GM04504 (cell line): ENCODE measurements around the gene AUP1.
"Not testable (repeated sequence)": the region's sequence is repeated elsewhere in the genome, so short reads cannot be mapped to it uniquely, and the experiment has no call there.

Experiments
- DNase-seq: peaks from one replicate; pipeline ENCODE4 v3.0.0-alpha.2; 2012; ENCODE audit warnings: low read depth

Gene AUP1

DNA sequence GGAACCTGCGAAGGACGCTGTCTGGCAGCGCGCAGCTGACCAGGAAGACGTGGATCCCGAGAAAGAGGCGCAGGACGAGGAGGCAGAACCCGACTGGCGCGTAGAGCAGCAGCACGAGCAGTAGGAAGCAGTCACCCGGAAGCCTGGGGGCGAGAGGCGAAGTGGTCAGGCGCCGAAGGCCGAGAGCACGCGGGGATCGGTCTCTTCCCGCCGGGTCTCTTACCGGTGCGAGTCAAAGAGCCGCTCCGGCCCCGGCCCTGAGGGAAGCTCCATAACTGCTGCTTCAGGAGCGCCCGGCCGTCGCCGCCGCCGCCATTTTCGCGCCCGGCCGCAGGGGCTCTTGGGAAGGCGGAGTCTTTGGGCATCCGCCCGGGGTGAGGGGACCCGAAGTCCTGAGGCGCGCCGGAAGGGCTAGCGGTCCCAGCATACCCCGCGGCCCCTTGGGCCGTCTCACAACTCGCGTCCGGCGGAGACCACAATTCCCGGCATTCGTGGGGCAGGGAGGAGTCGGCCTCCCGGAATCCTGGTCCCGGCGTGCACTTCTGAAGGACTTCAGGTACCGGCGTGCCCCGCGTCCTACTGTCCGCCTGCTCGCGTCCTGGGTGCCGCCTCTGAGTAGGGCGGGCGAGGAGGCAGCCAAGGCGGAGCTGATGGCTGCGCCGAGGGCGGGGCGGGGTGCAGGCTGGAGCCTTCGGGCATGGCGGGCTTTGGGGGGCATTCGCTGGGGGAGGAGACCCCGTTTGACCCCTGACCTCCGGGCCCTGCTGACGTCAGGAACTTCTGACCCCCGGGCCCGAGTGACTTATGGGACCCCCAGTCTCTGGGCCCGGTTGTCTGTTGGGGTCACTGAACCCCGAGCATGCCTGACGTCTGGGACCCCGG is at the start of gene AUP1, which contains the start of gene HTRA2:
AUP1 (minus strand) TSS at position 350 of the 882 bp plus-strand sequence; CDS start at position 273, 77 bp downstream.
HTRA2 (plus strand) TSS at position 577 of the 882 bp plus-strand sequence; CDS start at position 651, 74 bp downstream.
- DNase-seq: peak; percentile 99

DNA sequence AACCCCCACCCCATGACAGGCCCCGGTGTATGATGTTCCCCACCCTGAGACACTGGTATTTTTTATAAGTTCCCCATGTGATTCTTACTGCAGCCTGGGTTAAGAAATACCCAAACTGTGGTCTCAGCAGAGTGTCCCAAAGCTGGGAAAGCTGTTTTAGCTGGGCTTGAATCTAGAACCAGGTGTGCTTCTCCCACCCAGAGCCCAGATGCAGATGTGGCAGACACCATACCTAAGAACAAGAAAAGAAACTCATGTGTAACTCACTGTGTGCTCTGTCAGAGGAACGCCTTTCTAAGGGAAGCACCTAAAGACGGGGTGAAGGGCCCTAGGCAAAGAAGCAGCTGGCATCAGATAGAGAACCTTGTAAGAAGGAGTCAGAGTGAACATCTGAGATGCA is 48.9 kb upstream of the AUP1 start:
- no peak for DNase-seq

DNA sequence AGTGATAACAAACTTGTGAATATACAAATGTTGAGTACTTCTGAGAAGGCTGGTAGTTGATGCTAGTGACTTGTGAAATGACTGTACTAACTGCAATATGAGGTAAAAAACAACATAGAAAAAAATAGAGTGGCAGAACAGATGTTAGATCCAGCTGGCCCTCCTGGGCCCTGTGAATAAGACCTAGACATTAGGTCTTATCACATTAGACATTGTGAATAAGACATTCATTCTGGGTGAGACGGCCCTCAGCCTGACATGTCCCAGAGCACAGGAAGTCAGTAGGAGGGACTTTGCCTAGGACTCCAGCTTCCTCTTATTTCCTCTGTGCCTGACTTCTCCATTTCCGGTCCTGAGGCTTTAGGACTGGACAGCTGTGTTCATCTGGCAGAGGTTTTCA is 47.9 kb upstream of the AUP1 start:
- DNase-seq: no peak

DNA sequence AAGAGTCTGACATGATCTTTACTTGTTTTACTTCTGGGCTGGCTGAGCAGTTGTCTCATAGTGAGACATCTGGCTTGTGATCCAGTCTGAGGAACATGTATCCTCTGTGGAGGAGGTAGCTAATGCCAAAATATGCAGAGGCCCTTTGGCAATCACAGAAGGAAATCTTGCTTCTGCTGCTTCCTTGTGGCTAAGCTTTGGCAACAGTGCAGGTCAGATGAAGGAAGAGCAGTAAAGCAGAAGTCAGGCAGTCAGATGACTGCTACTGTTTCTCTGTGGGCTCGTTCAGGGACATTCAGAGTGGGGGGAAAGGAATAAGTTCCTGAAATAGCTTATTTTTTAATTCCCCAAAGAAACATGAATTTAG is 47.3 kb upstream of the AUP1 start:
- DNase-seq: peak; percentile 90

GRCh38 chr2:74576211-74576862 is 46.8 kb upstream of the AUP1 start:
- DNase-seq: peak; percentile 80

GRCh38 chr2:74575320-74575719 is 45.8 kb upstream of the AUP1 start:
- no peak for DNase-seq

- no peak for DNase-seq
These were observed 44.4 kb upstream of the AUP1 start for GRCh38 chr2:74573747-74574562.

DNA sequence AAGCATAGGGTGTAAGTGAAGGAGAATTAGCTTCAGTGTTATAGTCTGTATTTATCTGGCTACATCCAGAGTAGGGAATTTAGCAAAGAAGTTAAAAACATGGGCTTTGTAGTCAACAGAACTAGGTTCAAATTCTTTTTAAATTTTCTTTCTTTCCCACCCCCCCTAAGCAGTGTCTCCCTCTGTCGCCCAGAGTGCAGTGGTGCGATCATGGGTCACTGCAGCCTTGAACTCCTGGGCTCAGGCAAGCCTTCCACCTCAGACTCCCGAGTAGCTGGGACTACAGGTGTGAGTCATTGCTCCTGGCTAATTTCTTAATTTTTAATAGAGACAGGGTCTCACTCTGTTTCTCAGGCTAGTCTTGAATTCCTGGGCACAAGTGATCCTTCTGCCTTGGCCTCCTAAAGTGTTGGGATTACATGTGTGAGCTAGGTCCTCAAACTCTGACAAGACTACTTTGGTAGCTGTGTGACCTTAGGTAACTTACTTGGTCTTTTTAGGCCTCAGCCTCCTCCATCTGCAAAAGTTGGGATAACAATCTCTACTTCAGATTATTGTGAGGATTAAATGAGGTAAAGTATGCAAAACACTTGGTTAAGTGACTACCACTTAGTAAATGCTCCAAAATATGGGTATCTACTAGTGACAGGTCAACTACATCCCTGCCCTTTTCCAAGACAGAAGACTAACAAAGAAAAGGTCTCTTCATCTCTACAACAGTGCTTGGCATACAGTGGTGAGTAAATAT is 42.8 kb upstream of the AUP1 start:
- DNase-seq: no peak

GRCh38 chr2:74571058-74571457 is 41.6 kb upstream of the AUP1 start:
- DNase-seq: no peak

DNA sequence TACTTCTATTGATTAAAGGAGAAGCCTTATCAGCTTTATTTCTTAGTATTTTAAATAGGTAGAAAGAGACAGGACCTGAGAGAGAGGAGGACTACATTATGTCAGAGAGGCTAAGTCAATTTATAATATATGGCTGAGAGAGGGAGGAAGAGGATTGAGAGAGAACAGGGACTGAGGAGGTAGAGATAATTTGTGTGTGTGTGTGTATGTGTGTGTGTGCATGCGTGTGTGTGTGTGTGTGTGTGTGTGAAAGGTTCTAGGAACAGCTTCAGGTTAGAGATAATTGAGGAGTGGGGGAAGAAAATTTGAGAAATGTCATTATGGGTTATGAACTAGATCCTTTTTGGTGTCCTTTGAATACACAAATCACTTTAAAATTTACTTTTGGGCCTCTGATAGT is 40.2 kb upstream of the AUP1 start:
- no peak for DNase-seq

- peak; percentile 70 for DNase-seq
These were observed 38.4 kb upstream of the AUP1 start for GRCh38 chr2:74567881-74568280.

- DNase-seq: peak; percentile 94
These were observed 37.2 kb upstream of the AUP1 start for GRCh38 chr2:74566754-74567085.

DNA sequence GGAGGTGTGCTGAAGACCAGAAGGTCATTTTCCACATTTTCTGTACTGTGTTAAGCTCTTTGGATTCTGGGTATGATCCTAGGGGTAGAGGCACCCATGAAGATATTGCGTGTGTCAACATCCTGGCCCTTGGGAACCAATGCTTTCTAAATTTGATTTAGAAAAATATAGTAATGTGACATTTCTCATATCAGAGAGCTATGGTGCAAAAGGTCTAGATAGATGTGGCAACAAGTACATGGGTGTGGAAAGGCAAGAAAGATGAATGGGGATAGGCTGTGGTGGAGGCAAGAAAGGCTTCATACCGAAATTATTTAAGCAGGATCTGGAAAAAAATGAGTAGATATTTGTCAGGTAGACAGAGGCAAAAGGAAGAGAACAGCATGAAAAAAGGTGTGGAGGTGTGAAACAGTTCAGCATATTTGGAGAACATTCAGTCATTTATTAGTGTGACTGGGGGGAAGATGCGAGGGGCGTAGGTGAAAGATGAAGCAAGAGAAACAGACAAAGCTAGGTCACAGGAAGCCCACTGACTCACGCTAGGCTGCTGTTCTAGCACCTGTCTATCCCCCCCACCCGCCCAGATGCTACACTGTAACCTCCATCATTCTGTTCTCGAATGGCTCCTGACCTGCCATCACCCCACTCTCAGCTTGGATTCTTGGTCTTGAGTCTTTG is 36.7 kb upstream of the AUP1 start:
- no peak for DNase-seq

GRCh38 chr2:74564222-74564621 is 34.7 kb upstream of the AUP1 start:
- DNase-seq: no peak

- DNase-seq: no peak
These were observed 32.7 kb upstream of the AUP1 start for GRCh38 chr2:74562126-74562775.

DNA sequence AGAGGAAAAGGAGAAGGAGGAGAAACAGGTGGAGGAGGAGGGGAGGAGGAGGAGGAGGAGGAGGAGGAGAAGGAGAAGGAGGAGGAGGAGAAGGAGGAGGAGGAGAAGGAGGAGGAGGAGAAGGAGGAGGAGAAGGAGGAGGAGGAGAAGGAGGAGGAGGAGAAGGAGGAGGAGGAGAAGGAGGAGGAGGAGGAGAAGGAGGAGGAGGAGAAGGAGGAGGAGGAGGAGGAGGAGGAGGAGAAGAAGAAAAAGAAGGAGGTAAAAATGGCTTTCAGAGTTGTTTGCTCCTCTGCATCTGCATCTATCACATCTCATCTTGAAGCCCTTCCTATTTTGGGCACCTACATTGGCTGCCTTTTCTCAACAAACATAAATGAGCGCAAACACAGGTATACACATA is 31.5 kb upstream of the AUP1 start:
- not testable (repeated sequence) for DNase-seq

GRCh38 chr2:74560591-74560990 is 31.1 kb upstream of the AUP1 start:
- no peak for DNase-seq

DNA sequence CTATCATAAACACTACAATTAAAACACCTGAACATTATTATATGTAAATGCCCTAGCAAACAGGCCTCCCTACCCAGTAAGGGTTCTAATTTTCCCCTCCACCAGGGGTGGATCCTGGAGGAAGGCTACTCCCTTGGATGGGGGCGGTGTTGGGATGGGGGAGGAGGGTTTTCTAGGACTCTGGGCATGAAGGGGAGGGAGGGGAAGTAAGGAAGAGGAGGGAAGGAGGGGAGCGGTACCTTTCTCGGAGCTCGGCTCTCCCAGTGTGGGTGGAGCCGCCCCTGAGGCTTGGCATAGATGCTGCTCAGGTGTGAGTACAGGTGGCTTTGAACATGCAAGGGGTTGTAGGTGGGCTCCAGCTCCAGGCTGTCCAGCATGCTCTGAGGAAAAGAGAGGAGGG is 30.4 kb upstream of the AUP1 start:
- DNase-seq: no peak

GRCh38 chr2:74558284-74559230 is 29.1 kb upstream of the AUP1 start:
- DNase-seq: no peak
